GM12892 (cell line): ENCODE measurements around the gene RFXANK. TPM values are rescaled to one million over a fixed set of nuclear protein-coding genes. Genes with fewer than 3 reads are reported as not detected.
"Not testable (repeated sequence)": the region's sequence is repeated elsewhere in the genome, so short reads cannot be mapped to it uniquely, and the experiment has no call there.

Experiments used
- DNase-seq: peaks from one replicate; pipeline ENCODE4 v3.0.0; 2011; ENCODE audit not compliant: insufficient read length
- FAIRE-seq: peaks from 2 replicates; lab custom pipeline; 2011; peaks lifted over from hg19 to GRCh38; lab: Jason Lieb, UNC
- POLR2A ChIP-seq: IDR thresholded peaks from 2 replicates; pipeline ENCODE4 v1.6.1; 2011; ENCODE audit warnings: low read depth, low read length, control low read depth
- POLR2AphosphoS5 ChIP-seq: IDR thresholded peaks from 2 replicates; pipeline ENCODE4 v1.6.1; 2011; ENCODE audit warnings: low read depth, low read length, control low read depth
- TAF1 ChIP-seq: IDR thresholded peaks from 2 replicates; pipeline ENCODE4 v1.6.1; 2011; ENCODE audit warnings: low read depth, mild to moderate bottlenecking, control low read depth, low read length, borderline replicate concordance
- polyA plus RNA-seq: library from polyadenylated mRNA; unstranded; fragments of >200 nt; gene quantifications from one replicate; pipeline ENCODE4 v1.2.1, GENCODE V29; 2012; ENCODE audit warnings: missing spikeins, inconsistent platforms; ENCODE audit not compliant: missing spikeins

Gene RFXANK, protein sequence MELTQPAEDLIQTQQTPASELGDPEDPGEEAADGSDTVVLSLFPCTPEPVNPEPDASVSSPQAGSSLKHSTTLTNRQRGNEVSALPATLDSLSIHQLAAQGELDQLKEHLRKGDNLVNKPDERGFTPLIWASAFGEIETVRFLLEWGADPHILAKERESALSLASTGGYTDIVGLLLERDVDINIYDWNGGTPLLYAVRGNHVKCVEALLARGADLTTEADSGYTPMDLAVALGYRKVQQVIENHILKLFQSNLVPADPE
- polyA plus RNA-seq, result 77.3 TPM

DNA sequence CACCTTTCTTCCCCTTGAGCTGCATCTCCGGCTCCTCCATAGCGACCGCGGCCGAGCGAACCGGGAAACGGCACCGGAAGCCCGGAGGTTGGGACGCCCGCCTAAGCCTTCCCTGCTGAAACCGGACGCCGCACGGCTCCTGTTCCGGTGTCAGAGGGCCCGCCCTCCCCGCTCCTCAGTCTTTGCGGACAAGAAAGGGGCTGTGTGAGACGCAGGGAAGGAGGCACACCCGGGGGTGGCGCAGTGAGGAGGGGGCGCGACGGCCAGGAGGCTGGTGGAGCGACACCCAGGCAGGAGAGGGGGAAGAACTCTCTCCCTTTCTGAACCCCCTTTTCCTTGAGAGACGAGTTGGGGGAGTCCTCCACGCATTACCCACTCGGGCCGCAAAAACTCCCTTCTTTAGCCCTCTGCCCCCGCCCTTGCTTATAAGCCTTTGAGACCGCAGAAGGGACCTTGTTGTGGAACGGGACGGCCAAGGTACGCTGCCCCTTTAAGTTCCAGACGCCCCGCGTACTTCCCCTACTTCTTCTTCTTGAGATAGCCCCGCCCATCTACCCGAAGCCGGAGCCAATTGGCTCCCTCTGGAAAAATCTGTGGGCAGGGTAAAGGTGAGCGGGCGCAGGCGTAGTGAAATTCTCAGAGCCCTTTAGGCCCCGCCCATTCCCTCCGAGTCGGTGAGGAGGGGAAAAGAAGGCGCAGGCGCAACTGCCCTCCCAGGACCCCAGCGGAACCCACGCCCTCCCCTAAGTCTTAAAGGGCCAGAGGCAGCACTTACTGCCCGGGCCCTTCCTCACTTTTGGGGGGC lies at the start of gene RFXANK, which contains the start of gene BORCS8:
RFXANK (plus strand) TSS at position 181 of the 805 bp plus-strand sequence. CDS start 1,689 bp downstream, outside the sequence.
BORCS8 (minus strand) TSS at position 75 of the 805 bp plus-strand sequence; CDS start at position 40, 35 bp downstream.
- DNase-seq (peak; percentile 96), FAIRE-seq (peak; percentile 99)
- peak; percentile 94 for TF ChIP-seq TAF1
- peak; percentile 82; the same call in 1 of the 2 replicates for TF ChIP-seq POLR2AphosphoS5
- peak; percentile 78 for TF ChIP-seq POLR2A

GRCh38 chr19:19142347-19142746 lies 49.7 kb upstream of the RFXANK start:
- TF ChIP-seq POLR2A (no peak), TAF1 (no peak), POLR2AphosphoS5 (no peak)
- no peak for DNase-seq
- no peak for FAIRE-seq

- DNase-seq, result no peak
- TF ChIP-seq POLR2AphosphoS5, result no peak
These were observed 46.8 kb upstream of the RFXANK start for GRCh38 chr19:19145281-19145680.

DNA sequence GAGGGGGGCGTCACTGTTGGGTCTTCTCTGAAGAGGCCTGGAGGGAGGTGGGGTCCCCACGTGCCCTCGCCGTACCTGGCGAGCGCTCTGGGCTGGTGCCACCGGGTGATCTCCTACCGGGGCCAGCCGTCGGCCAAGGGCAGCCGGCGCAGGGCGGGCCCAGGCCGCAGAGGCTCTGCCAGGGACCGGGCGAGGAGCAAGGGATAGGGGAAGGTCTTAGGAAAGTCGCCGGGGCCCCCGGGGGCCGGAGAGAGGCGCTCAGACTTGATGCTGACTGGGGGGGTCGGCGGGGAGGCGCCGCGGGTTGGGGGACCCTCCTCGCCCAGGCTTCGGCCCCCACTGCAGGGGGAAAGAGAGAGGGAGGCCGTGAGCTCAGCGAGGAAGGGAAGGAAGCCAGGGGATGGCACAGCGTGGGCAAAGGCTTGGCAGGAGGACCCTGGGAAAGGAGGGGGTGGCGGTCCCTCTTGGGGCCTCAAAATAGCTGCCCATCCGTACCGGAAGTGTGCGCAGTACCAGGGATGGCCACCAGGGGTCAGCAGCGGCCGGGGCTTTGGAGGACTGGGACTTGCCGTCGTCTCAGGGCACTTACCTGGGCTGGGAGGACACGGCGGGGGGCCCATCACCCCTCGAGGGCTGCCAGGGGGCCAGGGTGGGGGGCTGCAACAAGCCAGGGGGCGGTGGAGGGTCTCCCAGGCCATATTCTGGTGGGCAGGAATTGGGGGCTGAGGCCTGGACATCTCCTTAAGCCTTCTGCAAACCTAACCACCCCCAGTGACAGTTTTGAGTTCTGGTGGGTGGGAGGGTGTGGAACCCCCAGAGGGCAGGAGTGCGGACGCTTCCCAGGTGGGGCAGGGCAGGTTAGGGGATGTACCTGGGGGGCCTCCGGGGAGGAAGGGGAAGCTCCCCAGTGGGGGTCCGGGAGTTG lies 46.1 kb upstream of the RFXANK start:
- DNase-seq (peak; percentile 88), FAIRE-seq (peak; percentile 92)
- TF ChIP-seq POLR2AphosphoS5 (no peak), TAF1 (no peak), POLR2A (no peak)

More at GRCh38 chr19:19145281-19145680, 46.8 kb upstream of the RFXANK start:
- no peak for FAIRE-seq

DNA sequence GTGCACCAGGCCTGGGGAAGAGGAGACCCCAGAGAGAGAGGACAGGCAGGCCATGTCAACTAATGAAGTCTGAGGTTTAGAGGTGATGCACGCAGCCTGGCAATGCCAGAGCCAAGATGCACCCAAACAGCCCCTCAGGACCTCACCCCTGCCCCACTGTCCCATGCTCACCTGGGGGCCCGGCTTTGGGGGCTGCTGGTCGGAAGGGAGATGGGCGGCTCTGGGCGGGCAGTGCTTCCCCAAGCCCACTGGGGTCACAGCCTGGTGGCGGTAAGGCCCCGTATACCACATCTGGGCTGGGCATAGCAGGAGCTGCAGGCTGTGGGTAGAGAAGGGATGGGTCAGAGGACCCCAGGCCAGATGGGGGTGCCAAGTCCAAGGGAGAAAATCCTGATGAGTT lies 45.2 kb upstream of the RFXANK start:
- TF ChIP-seq POLR2AphosphoS5 (no peak), POLR2A (no peak), TAF1 (no peak)
- FAIRE-seq, result no peak
- DNase-seq, result no peak

DNA sequence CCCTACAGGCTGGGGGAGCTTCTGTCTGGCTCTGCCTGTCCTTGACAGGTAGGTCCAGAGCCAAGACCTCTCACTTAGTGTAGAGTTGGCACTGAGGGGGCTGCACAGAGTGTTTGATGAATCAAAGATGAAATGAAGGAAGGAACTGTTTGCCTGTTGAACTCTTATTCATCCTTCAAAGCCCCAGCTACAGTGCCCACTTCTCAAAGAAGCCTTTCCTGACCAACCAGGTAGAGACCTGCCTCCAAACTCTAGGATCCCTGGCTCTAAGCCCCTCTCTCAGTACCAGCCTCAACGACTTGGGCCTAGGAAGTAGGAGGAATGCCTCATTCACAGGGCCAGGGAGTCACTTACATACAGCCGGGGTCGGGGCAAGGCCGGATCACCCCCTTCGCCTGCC lies 44.7 kb upstream of the RFXANK start:
- no peak for FAIRE-seq
- no peak for DNase-seq
- TF ChIP-seq POLR2A (no peak), TAF1 (no peak), POLR2AphosphoS5 (no peak)

GRCh38 chr19:19148504-19148903 lies 43.6 kb upstream of the RFXANK start:
- DNase-seq, FAIRE-seq: not testable (repeated sequence)

DNA sequence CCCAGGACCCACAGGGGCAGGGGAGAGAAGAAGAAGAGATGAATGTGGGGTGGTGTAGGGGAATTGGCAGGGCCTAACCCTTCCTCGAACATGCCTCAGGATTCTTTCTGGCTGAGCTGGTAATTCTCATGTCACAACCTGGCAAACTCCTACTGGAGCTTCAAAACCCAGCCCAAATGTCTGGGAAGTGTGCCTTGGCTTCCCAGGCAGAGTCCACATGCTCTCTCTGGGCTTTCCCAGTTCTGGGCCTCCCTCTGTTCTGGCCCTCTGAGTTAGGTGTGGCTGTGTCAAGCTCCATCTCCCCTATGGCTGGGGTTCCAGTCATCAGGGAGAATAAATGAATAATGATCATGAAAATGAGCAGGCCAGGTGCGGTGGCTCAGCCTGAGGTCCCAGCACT lies 42.6 kb upstream of the RFXANK start:
- FAIRE-seq, result no peak
- TF ChIP-seq POLR2AphosphoS5 (no peak), TAF1 (no peak), POLR2A (no peak)

DNA sequence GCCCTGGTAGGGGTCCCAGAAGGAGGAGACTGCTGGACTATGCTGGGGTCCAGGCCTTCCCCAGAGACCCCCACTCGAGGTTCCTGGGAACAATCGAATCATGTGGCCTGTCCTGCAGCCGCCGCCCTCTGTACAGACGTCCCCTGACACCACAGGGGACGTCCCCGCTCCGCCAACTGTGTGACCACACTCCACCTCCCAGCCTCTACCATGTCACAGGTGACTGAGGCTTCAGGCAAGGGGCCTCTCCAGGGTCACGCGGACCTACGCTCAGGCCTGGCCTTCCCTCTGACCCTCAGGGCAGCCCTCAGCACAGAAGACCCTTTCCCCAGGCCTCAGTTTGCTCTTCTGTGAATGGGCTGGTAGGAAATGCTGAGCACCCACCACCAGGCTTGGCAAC lies 40.6 kb upstream of the RFXANK start:
- FAIRE-seq (peak; percentile 96), DNase-seq (no peak)
- TF ChIP-seq POLR2A (no peak), POLR2AphosphoS5 (no peak), TAF1 (no peak)

More for the DNA sequence above, 42.6 kb upstream of the RFXANK start:
- no peak for DNase-seq

DNA sequence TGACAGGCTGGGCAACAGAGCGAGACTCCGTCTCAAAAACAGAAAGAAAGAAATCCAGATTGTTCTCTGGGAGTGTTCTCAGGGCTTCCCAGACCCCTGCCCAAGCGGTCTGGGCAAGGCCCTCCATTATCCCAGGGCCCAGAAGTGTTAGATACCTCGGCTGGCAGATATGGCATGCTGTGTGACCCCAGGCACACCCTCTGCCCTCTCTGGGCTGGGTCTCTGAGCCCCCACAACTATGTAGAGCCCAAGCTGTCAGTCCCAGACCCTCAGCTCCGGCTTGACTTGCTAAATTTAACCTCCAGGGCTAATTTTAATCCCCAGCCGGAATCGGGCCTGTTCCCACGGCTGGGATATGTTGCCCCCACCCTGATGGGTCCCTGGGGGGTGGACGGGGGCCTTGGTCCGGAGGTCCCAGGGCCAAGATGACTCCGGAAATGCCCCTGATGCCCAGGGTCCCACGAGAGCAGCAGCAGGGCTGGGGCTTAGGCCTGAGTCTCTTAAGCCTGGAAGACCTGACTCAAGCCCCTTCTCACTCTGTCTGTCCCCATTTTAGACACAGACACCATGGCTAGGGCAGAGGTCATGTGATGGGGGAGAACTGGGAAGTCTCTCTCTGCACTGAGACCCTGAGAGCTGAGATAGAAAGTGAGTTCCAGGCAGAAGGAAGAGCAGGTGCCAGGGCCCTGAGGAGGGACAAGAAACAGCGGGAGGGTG lies 39.2 kb upstream of the RFXANK start:
- DNase-seq (no peak), FAIRE-seq (no peak)
- TF ChIP-seq POLR2A (no peak), POLR2AphosphoS5 (no peak), TAF1 (no peak)
